GM12892 (cell line): Measurements from ENCODE around the gene C19orf44.

Experiments used
- POLR2A ChIP-seq: IDR thresholded peaks from 2 replicates; pipeline ENCODE4 v1.6.1; 2011; ENCODE audit warnings: low read depth, low read length, control low read depth
- TAF1 ChIP-seq: IDR thresholded peaks from 2 replicates; pipeline ENCODE4 v1.6.1; 2011; ENCODE audit warnings: low read depth, mild to moderate bottlenecking, control low read depth, low read length, borderline replicate concordance

- no peak for TF ChIP-seq POLR2A
- TF ChIP-seq TAF1 = no peak
Observed at GRCh38 chr19:16532440-16533234, 36.4 kb downstream of the C19orf44 start.
